H1 (cell line): ENCODE results near the gene SNX24. TPM values are rescaled to one million over a fixed set of nuclear protein-coding genes. Genes with fewer than 3 reads are reported as not detected.

ENCODE experiments used
- CHD7 ChIP-seq: fragments of 300-600 bp; sonication (generic); IDR thresholded peaks from 2 replicates; pipeline ENCODE4 v1.7.1; 2012; ENCODE audit warnings: low read length, moderate library complexity, mild to moderate bottlenecking, inconsistent platforms; ENCODE audit not compliant: insufficient replicate concordance
- CTCF ChIP-seq, 3 experiments: IDR thresholded peaks; 1 replicate in 2 of 3; 2 replicates in 1 of 3; pipeline versions ENCODE4 v1.5.1 to v1.6.1; 2011; ENCODE audit warnings: low read length in 3 of 3, mild to moderate bottlenecking in 3 of 3, inconsistent platforms in 2 of 3, low read depth in 1 of 3, moderate library complexity in 1 of 3; ENCODE audit not compliant: insufficient read depth in 1 of 3; ENCODE audit errors: control extremely low read depth in 1 of 3
- EZH2 ChIP-seq: fragments of 200-600 bp; sonication (generic); IDR thresholded peaks from 2 replicates; pipeline ENCODE4 v1.7.1; 2012; ENCODE audit warnings: low read depth, mild to moderate bottlenecking, moderate library complexity, low read length, inconsistent platforms; ENCODE audit not compliant: severe bottlenecking
- HDAC6 ChIP-seq: IDR thresholded peaks from one replicate; pipeline ENCODE4 v1.7.1; 2012; ENCODE audit warnings: low read depth, mild to moderate bottlenecking, inconsistent platforms, low read length, moderate library complexity
- POLR2A ChIP-seq, 2 experiments: IDR thresholded peaks; 1 replicate in 1 of 2; 2 replicates in 1 of 2; pipeline ENCODE4 v1.6.1; 2011; ENCODE audit warnings: low read depth in 2 of 2, low read length in 2 of 2, mild to moderate bottlenecking in 2 of 2; ENCODE audit errors: control extremely low read depth in 1 of 2
- RFX5 ChIP-seq: IDR thresholded peaks from 2 replicates; pipeline ENCODE4 v1.6.1; 2011; ENCODE audit warnings: low read depth, low read length, improper control_type of control experiment, borderline replicate concordance
- SIN3A ChIP-seq, 2 experiments: IDR thresholded peaks in 1 of 2; conservative IDR thresholded peaks in 1 of 2; 2 replicates each; pipeline ENCODE4 v1.6.1; 2011 to 2012; ENCODE audit warnings: low read length in 2 of 2, improper control_type of control experiment in 1 of 2, low read depth in 1 of 2, mild to moderate bottlenecking in 1 of 2
- polyA plus RNA-seq, 7 experiments: library from polyadenylated mRNA; depleted of rRNA in 3 of 7; stranded (reverse) in 5 of 7; unstranded in 2 of 7; fragments of >200 nt in 5 of 7; fragments of 200-250 nt in 2 of 7; gene quantifications; 1 replicate in 5 of 7; 2 replicates in 1 of 7; 4 replicates in 1 of 7; pipeline versions ENCODE4 v1.2.1 to v1.2.3, GENCODE V29; 2011 to 2013; ENCODE audit warnings: missing spikeins in 2 of 7, mixed read lengths in 2 of 7
- total RNA-seq: library from RNA; stranded (reverse); fragmentation: NEBNext Ultra II Directional; extraction: Animal tissue kit (Norgen Biotek cat#: 25700); gene quantifications from 2 replicates; pipeline ENCODE4 v1.2.1, GENCODE V29; 2021

The SNX24 gene
- total and polyA plus RNA-seq, 2 of the 8 experiments (the other 6 are each of a cell fraction or from before 2014, with no cell fraction given), result 7.3 to 14.3 TPM

GRCh38 chr5:123036391-123037103 is 191.1 kb downstream of the SNX24 start, which contains the start of gene PPIC (continued):
- TF ChIP-seq CHD7, result no peak
- TF ChIP-seq POLR2A (IDR thresholded peaks at IDR 0.05; ENCODE audit: control extremely low read depth in 1 of 2, low read depth in 2 of 2, low read length in 2 of 2), result no peak
- TF ChIP-seq EZH2, result peak; percentile 35
- TF ChIP-seq RFX5, result no peak
- TF ChIP-seq HDAC6, result no peak
- peak in 1 of 2 experiments; percentile 26; a peak in 1 of 4 replicates for TF ChIP-seq SIN3A (conservative IDR thresholded peaks at IDR 0.05 in 1 of 2, IDR thresholded peaks at IDR 0.05 in 1 of 2; ENCODE audit: low read depth in 1 of 2, low read length in 2 of 2)
- no peak for TF ChIP-seq CTCF (IDR thresholded peaks at IDR 0.05; ENCODE audit: control extremely low read depth in 1 of 3, insufficient read depth in 1 of 3, low read depth in 1 of 3, low read length in 3 of 3)
